A673 (cell line): ENCODE measurements around the gene AFF2. TPM values are rescaled to one million over a fixed set of nuclear protein-coding genes. Genes with fewer than 3 reads are reported as not detected.
"Not testable (repeated sequence)": the region's sequence is repeated elsewhere in the genome, so short reads cannot be mapped to it uniquely, and the experiment has no call there.

Experiments
- BruUV-seq: library from RNA; stranded (reverse); fragments of 400-500 nt; replicated peaks from 2 replicates; lab custom pipeline; 2021; lab: Mats Ljungman, UMichigan
- CTCF ChIA-PET: fragments of 300-600 bp; sonication (Branson Sonifier 250); formaldehyde crosslinking; loops from one replicate; lab custom pipeline; 2022; ENCODE audit warnings: antibody characterized with exemption; lab: Charles Lee
- POLR2A ChIA-PET: fragments of 300-600 bp; sonication (Branson Sonifier 250); formaldehyde crosslinking; loops from one replicate; lab custom pipeline; 2022; ENCODE audit warnings: antibody characterized with exemption; ENCODE audit not compliant: low non-redundant PET; lab: Charles Lee
- DNase-seq: peaks from one replicate; pipeline ENCODE4 v3.0.0-alpha.2; 2015; ENCODE audit warnings: low spot score
- H3K27ac ChIP-seq: fragments of 200-600 bp; sonication (generic); 2 replicates; pipeline ENCODE4 v1.5.1; 2016; ENCODE audit warnings: mixed run types, low read depth, mild to moderate bottlenecking, mixed read lengths, antibody characterized with exemption, low read length; ENCODE audit not compliant: poor library complexity, severe bottlenecking
- H3K27me3 ChIP-seq: fragments of 200-600 bp; sonication (generic); replicated peaks from 2 replicates; pipeline ENCODE4 v1.6.1; 2017; ENCODE audit warnings: mixed run types, low read depth, mild to moderate bottlenecking, mixed read lengths, antibody characterized with exemption, low read length; ENCODE audit not compliant: insufficient read depth, poor library complexity
- H3K36me3 ChIP-seq: fragments of 200-600 bp; sonication (generic); 2 replicates; pipeline ENCODE4 v1.6.1; 2016; ENCODE audit warnings: mixed run types, mild to moderate bottlenecking, mixed read lengths, antibody characterized with exemption, low read length; ENCODE audit not compliant: insufficient read depth, poor library complexity, severe bottlenecking
- H3K4me1 ChIP-seq: fragments of 200-600 bp; sonication (generic); 2 replicates; pipeline ENCODE4 v1.6.1; 2017; ENCODE audit warnings: mixed run types, mild to moderate bottlenecking, mixed read lengths, antibody characterized with exemption, low read length; ENCODE audit not compliant: insufficient read depth, poor library complexity, severe bottlenecking
- H3K4me3 ChIP-seq: fragments of 200-600 bp; sonication (generic); 2 replicates; pipeline ENCODE4 v1.5.1; 2016; ENCODE audit warnings: low read depth, mixed run types, mild to moderate bottlenecking, mixed read lengths, low read length; ENCODE audit not compliant: poor library complexity, severe bottlenecking
- H3K9me3 ChIP-seq: fragments of 200-600 bp; sonication (generic); 2 replicates; pipeline ENCODE4 v1.6.1; 2016; ENCODE audit warnings: mixed run types, low read depth, mild to moderate bottlenecking, mixed read lengths, antibody characterized with exemption, low read length; ENCODE audit not compliant: poor library complexity, severe bottlenecking
- EZH2 ChIP-seq: fragments of 200-600 bp; sonication (generic); IDR thresholded peaks from 2 replicates; pipeline ENCODE4 v1.6.1; 2017; ENCODE audit warnings: borderline replicate concordance, low read depth, mild to moderate bottlenecking, mixed read lengths, antibody characterized with exemption, low read length; ENCODE audit not compliant: poor library complexity, severe bottlenecking
- intact Hi-C: fragments of 100-400 bp; cut with micrococcal nuclease; formaldehyde crosslinking; loops from one replicate; pipeline ENCODE4 v1.10.0; 2022; ENCODE audit not compliant: unreplicated experiment
- total RNA-seq: library from RNA; stranded (reverse); gene quantifications from 2 replicates; pipeline ENCODE4 v1.2.3, GENCODE V29; 2021
- TF ChIP-seq, protein P1 (sequence below): fragments of 300-800, 200-600 bp; sonication (generic); conservative IDR thresholded peaks from 2 replicates; pipeline ENCODE4 v1.5.1; 2017; ENCODE audit warnings: low read depth, mild to moderate bottlenecking, antibody characterized with exemption, low read length, moderate library complexity, mixed read lengths

Gene AFF2
- total RNA-seq, 1 experiment from 2014 or later: not detected

DNA sequence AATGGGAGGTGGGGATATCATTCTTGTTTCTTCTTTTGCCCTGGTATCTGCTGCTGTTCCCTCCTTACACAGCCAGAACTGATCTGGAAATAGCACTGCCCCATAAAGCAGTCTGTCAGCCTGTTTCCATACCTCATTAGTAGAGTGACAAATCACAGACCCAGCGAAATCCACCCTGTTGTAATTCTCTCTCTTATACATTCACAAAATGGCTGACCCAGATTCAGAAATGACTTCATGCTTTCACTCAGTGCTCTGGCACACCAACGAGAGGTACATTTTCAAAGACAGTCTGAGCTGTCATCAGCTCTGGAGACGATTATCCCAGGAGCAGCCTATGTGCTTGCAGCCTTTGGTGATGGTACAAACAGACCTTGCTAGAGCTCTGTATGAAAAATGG, 164.6 kb downstream of the AFF2 start:
- no peak overlapping the region for H3K4me3 ChIP-seq
- no peaks in the 10 kb centered on the region for H3K36me3 ChIP-seq
- BruUV-seq: no TSS peak
- no peak overlapping the region for H3K27ac ChIP-seq
- no peak for TF ChIP-seq EZH2
- TF ChIP-seq, protein P1, sequence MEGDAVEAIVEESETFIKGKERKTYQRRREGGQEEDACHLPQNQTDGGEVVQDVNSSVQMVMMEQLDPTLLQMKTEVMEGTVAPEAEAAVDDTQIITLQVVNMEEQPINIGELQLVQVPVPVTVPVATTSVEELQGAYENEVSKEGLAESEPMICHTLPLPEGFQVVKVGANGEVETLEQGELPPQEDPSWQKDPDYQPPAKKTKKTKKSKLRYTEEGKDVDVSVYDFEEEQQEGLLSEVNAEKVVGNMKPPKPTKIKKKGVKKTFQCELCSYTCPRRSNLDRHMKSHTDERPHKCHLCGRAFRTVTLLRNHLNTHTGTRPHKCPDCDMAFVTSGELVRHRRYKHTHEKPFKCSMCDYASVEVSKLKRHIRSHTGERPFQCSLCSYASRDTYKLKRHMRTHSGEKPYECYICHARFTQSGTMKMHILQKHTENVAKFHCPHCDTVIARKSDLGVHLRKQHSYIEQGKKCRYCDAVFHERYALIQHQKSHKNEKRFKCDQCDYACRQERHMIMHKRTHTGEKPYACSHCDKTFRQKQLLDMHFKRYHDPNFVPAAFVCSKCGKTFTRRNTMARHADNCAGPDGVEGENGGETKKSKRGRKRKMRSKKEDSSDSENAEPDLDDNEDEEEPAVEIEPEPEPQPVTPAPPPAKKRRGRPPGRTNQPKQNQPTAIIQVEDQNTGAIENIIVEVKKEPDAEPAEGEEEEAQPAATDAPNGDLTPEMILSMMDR: no peak
- peaks cover 21% of the 10 kb centered on the region for H3K9me3 ChIP-seq
- H3K4me1 ChIP-seq: no peaks in the 10 kb centered on the region
- POLR2A ChIA-PET: no interaction called here
- intact Hi-C loops: no loop called here
- CTCF ChIA-PET: no interaction called here
- no peaks in the 10 kb centered on the region for H3K27me3 ChIP-seq
- no peak for DNase-seq

DNA sequence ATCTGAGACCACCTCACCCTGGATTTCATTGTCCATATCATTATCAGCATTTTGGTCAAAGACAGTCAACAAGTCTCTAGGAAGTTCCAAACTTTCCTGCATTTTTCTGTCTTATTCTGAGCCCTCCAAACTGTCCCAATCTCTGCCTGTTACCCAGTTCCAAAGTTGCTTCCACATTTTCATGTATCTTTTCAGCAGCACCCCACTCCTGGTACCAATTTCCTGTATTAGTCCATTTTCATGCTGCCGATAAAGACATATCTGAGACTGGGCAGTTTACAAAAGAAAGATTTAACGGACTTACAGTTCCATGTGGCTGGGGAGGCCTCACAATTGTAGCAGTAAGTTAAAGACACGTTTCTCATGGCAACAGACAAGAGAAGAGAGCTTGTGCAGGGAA, 168.8 kb downstream of the AFF2 start:
- POLR2A ChIA-PET, DNase-seq: not testable (repeated sequence)

GRCh38 chrX:148670277-148670676, 169.9 kb downstream of the AFF2 start:
- POLR2A ChIA-PET: no interaction called here
- intact Hi-C loops: no loop called here
- no TSS peak for BruUV-seq

More for the DNA sequence above, 168.8 kb downstream of the AFF2 start:
- peaks cover 28% of the 10 kb centered on the region for H3K9me3 ChIP-seq
- BruUV-seq, H3K4me1 ChIP-seq, H3K27ac ChIP-seq, intact Hi-C loops, H3K4me3 ChIP-seq, CTCF ChIA-PET, H3K27me3 ChIP-seq, H3K36me3 ChIP-seq: not testable (repeated sequence)

DNA sequence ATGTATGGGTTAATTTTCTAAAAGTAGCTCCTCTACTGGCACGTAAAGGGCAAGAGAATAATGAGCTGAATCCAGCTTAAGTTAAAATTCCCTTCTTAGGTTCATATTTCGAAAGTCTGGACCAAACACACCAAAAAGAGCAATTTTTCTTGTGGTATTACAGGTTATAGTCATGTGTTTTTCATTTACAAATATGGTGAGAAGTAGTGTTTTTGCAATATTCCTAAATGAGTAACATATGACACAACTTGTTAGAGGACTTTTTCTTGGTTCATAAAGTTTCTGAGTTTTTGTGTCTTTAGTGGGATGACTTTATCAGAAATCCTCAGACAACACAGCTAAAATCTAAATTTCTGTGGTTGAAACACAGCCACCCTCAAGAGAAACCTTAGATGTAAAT, 172.1 kb downstream of the AFF2 start:
- CTCF ChIA-PET: no interaction called here

More at GRCh38 chrX:148670277-148670676, 169.9 kb downstream of the AFF2 start:
- H3K27ac ChIP-seq: no peak overlapping the region
- CTCF ChIA-PET: no interaction called here
- TF ChIP-seq, protein P1: no peak
- no peak for TF ChIP-seq EZH2
- H3K4me3 ChIP-seq: no peak overlapping the region
- peaks cover 19% of the 10 kb centered on the region for H3K9me3 ChIP-seq
- no peaks in the 10 kb centered on the region for H3K4me1 ChIP-seq
- no peaks in the 10 kb centered on the region for H3K27me3 ChIP-seq
- no peaks in the 10 kb centered on the region for H3K36me3 ChIP-seq
- DNase-seq: no peak

More for the DNA sequence above, 172.1 kb downstream of the AFF2 start:
- Histone ChIP-seq H3K4me3 (no peak overlapping the region), H3K36me3 (no peaks in the 10 kb centered on the region), H3K27ac (no peak overlapping the region), H3K27me3 (no peaks in the 10 kb centered on the region), H3K9me3 (peaks cover 19% of the 10 kb centered on the region), H3K4me1 (no peaks in the 10 kb centered on the region)
- POLR2A ChIA-PET: no interaction called here
- TF ChIP-seq EZH2: no peak
- TF ChIP-seq, protein P1: no peak
- intact Hi-C loops: no loop called here
- no TSS peak for BruUV-seq
- no peak for DNase-seq
